Activated T-helper 1 cell treated with anti-CD3 and anti-CD28 coated beads, Interleukin-2, amount 50 U/mL, for 16 hours (primary cell): ENCODE results near the gene CBX2.
A peak's percentile ranks its signal among the peaks of the same experiment; 100 is the strongest.

Source experiments
- DNase-seq, 2 donors: peaks; one replicate each; pipeline ENCODE4 v3.0.0-alpha.2; 2020; ENCODE audit warnings: low read depth in 1 of 2, low spot score in 1 of 2

The CBX2 gene

DNA sequence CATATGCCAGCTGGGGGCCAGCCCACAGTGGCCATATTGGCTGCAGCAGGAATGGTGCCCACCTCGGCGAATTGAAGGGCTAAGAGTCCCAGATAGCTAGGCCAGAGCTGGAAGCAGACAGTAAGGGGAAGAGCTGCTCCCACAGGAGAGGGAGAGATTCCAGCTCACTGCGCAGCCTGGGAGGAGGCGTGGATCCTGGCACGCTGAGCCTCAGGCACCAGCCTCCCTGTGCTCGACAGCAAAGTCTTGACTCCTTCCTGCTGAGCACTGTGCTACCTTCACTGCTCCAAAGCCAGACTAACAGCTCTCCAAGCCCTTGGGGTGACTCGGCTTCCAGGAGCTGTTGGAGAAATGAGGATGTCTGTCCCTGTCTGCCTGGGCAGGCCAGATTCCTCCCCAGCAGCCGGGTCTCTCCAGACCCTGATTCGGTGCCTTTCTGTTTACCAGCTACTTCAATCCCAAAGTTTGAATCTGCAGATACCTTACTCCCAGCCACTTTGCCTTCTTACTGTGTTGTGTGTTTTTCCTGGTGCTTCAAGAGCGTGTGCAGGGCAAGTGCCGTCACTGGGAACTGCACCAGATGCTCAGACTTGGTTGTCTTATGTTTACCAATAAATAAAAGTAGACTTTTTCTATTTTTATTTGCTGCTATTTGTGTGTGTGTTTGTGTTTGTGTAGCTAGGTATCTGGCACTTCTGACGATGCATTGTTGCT is 9.1 kb downstream of the CBX2 start:
- no peak for DNase-seq

DNA sequence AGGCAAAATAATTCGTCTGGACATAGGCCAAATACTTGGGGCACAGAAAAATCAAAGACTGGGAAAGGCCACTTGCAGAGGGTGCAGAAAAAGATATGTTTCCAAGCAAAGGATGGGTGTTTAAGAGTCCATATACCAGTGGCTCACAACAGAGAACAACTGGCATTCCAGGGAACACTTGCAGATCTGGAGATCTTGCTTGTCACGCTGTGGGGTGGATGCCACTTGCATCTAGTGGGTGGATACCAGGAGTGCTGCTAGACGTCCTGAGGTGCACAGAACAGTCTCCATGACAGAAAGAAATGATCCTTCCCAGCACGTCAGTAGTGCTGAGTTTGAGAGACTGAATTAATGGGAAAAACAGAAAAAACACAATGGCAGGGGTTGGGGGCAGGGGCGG is 10.5 kb downstream of the CBX2 start:
- no peak for DNase-seq

DNA sequence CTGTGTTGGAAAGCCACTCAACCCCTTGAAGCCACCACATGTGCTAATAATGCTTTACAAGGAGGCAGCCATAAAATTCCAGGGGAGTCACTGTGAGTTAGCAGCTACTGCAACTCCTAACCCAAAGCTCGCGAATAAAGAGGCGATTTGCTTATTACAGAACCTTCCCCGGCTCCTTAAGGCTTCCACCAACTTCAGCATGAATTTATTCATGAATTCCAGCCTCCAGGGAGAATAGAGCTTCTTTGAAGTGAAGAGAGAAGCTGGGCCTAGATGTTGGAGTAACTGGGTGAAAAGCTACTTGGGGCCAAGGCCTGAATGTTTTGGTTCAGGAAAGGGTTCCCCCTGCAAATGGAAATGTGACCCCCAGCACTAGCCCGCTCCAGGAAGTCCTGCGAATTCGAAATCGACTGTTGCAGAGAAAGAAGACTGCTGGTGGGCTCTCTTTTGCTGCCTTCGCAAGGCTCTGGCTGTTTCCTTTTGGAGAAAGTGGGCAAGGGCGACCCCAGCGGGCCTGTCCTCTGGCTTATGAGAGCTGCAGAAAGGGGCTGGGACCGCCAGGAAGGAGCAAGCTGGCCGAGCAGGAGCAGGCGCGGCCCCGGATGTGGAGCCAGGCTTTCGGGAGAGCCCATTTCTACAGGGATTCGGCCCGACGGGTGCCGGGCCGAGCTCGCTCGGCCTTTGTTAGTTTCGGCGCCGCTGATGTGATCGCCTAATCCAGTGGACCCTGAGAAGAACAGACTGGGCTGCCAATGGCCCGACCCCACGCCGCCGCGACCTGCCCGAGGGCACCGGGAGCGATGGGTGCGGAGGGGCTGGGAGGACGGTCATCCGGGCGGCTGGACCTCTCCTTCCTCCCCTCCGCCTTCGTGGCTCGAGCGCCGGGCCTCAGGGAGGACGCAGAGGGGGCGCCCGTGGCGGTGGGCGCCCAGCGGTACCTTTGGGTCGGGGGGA is 11.3 kb downstream of the CBX2 start:
- no peak for DNase-seq

DNA sequence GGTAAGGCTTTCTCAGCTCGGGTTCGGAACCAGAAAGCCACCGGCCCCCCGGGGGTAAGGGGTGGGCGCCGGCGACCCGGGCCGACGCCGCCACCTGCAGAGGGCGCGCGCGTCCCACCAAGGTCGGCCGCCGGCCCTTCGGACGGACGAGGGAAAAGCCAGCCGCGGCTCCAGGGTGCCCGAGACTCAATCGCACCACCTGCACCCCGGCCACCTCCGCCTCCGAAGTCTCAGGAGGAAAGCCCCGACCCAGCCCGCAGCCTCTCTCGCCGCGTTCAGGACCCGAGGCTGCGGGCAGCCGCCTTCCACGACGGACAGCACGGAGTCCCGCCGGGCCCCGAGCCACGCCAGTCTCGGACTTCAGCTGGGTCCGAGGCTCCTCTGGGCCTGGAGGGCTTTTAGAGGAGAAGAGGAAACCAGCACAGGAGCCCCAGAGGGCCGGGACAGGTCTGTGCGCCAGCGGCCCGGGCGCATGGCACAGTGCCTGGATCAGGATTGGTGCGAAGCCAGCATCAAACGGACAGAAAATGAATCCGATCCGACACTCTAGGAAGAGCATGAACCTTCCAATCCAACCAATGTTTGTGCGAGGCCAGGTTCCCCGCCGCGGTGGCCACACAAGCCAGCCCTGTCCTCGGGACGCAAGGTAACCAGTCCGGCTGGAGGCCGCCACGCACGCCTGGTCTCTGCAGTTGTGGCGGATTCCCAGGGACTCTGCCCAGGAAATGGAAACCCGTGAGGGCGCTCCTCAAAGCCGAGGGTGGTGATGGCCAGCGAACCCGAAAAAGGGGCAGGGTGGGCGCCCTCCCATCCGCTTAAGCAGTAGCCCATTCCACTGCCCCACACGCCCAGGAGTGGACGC is 12.2 kb downstream of the CBX2 start:
- no peak for DNase-seq

DNA sequence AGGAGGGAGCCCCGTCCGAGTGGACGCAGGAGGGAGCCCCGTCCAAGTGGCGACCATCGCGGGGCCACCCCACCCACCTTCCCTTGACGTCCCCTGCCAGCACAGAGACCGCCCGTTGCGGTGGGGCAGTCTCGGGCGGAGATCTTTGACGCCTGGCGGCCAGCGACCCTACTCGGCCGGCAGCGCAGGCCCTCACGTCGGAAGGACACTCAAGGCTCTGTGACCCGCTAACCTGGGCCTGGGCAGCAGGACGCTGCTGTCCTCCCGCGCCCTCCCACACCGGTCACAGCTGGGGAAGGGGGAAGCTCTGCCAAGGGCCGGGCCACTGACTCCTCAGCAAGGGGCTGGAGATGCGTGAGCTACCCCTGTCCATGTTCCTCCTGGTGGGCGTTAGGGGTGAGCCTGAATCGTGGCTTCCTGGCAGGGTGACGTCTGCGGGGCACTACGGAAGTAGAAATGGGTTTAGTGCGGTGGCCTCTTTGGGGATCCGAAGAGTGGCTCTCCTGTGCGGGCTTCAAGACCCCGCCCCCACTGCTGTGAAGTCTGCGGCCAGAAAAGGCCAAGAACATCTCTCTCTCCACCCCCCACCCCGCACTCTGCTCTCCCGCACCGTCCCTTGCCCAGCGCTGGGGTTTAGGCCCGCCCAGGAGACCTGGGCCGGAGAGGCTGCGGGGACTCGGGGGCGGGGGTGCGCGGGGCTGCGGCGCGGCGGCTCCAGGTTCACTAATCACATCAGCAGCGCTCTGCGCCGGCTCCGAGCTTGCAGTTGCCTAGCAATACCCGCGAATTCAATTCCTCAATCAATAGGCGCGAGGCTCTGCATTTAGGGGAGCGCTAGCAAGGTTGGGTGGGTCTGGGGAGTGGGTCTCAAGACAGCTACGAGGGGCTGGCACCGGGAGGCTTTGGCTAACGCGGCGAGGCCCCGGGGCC is 13.1 kb downstream of the CBX2 start:
- no peak for DNase-seq

DNA sequence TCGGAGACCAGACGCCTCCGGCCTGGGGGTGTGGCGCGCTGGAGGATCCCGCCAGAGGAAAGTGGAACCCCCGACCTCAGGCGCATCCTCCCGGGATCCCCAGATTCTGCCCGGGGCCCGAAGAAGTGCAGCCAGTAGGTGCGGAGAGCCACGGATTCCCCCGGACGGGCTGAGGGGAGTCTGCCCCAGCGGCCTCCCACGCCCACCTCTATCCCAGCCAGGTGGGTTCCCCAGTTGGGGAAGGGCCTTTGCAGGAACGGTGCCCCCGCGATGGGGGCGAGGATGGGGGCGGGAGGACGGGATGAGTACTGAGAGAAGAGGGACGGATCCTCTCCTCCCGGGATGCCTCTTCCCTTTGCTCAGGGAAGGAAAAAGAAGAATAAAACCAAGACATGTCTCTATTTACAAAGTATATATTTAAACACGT is 13.8 kb downstream of the CBX2 start:
- DNase-seq, result no peak

DNA sequence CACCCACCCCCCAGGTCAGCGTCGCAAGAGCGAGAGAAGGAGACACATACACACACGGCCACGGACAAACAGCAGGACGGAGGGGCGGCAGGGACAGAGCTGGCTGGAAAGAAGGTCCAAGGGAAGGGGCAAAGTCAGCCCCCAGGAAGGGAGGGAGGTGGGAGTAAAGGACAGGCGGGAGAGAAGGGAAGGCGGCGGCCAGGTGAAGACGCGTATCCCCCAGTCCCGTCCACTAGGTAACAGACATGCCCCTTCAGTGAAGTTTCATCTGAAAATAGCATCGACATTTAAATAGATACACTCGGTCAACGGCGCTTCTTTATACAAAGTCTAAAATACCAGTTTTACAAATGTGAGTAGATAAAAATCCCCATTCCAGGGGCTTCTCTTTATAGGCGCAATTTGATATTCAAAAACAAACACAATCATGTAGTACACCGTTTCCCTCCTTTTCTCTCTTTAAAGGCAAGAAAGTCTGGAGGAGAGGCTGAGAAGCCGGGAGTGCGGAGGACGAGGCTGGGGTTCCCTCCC is 14.5 kb downstream of the CBX2 start:
- no peak for DNase-seq

DNA sequence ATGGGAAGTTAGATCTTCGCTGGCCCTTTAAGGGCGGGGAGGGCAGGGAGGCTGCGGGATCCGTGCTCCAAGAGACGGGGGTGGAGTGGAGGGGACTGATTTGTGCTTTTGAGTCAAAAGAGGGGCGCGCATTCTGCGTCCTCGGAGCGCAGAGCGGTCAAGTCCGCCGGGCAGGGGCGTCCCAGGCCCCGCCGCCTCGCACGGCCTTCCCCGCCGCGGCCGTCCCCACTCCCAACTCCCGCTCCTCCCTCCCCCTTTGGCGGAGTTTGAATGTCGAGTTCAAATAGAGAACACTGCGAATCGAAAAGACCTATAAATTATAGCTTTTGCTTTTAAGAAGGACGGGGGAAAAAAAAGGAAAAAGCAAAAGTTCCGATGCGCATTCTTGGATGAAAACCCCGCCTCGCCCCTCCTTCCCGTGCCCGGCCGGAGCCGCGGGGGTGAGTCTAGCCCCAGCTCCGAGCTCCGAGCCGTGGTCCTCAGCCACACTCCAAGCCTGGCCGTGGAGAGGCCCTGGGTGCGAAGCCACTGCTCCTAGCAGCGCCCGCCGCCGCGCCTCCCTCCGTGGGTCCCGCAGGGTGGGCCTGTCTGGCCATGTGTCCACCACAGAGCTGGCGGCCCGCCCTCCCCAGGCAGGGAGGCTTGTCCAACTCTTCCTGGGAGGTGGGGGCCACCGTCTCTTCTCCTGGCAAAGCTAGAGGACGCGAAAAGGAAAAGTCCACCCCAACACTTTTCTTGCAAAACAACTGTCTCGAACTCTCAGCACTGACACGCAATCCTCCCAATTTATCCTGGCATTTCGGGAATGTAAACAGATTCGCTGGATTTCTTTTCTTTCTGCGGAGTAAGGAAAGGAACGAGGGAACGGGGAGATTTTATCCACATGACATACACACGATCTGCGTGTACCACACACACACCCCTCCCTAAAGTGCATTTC is 15.3 kb downstream of the CBX2 start:
- no peak for DNase-seq

DNA sequence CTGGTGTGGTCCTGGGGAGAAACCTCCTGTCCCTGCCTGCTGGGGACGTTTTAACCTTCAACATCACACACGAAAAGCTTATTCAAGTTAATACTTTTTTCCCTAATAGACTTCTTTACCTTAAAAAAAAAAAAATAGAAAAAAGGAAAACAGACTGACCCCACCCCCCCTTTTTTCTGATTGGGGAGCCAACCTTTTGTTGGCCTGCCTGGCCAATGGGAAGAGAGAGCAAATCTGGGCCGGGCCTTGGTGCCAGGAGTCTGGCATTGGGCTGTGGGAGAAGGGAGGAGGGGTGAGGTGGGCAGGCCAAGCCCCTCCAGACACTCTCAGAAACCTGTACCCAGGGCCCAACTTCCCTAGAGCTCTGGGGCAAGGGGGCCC is 16.0 kb downstream of the CBX2 start:
- no peak for DNase-seq

DNA sequence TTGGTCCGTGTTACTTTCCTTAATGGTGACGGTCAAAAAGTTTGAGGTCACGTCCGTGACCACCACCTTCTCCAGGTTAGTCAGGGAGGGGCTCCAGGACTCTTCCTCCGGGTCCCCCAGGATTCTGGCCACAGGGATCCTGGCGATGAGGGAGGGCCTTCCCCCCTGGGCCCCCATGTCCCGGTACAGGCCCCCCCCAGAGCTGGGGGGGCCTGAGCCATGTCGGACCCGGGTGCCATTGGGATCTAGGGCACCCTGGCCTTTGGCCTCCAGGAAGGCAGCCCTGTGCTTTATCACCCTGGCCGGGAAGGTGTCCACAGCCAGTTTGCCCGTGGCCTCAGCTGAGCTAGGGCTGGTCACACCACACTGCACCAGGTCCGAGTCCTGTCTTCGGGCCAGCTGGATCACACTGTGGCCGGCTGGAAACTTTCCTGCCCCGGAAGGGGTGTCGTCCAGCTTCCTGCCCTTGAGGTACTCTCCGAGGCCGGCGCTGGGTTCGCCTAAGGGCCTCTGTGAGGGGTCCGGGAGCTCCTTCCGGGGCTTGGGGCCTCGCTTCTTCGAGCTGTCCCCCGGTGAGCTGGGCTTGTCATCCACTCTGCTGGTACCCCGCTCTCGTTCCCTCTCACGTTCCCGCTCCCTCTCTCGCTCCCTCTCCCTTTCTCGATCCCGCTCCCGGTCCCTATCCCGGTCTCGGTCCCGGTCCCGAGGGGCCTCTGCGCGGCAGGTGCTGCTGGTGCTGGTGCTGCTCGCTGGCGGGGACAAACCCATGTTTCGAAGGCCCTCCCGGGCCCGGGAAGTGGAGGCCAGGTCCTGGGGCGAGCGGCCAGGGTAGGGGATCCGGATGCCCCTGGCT is 16.9 kb downstream of the CBX2 start:
- no peak for DNase-seq

DNA sequence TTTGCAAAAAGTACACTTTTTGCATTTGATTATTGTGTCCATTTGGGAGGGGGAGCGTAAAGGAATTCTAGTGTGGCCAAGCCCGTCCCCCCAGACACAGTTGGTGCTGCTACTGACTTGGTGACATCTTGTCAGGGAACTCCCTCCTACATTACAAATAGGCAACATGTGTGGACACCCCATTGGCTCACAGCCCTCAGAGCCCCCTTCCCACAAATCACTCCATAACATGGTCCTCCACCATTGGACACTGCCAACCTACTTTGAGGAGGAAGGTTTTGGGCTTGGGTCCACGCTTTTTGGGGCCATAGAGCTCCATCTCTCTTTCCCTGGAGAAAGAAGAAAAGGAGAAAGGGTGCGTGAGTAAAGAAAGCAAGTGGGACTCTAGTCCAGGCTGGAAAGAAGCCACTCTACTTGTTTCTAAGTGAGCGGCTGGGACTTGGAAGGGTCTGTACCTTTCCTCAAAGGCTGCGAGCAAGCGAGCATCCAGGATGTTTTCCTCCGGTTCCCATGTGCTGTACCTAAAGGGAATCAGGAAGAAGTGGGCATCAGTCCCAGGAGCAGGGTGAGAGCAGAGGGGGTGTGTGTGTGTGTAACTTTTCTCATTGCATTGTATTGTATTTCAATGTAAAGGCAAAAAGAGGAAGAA is 18.0 kb downstream of the CBX2 start:
- DNase-seq, result no peak

DNA sequence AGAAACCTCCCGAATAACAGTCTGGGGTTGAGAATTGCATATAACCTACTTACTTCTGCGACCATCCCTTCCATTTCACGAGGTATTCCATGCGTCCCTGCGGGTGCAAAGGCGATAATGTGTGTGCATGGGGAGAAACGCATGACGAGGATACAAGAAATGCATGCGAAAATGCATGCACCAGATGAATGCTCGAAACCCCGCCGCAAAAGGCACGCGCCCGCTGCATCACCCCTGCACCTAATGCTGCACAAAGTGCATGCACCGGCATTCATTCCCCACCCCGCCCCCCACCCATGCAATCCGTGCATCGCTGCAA is 18.5 kb downstream of the CBX2 start:
- DNase-seq, result no peak

DNA sequence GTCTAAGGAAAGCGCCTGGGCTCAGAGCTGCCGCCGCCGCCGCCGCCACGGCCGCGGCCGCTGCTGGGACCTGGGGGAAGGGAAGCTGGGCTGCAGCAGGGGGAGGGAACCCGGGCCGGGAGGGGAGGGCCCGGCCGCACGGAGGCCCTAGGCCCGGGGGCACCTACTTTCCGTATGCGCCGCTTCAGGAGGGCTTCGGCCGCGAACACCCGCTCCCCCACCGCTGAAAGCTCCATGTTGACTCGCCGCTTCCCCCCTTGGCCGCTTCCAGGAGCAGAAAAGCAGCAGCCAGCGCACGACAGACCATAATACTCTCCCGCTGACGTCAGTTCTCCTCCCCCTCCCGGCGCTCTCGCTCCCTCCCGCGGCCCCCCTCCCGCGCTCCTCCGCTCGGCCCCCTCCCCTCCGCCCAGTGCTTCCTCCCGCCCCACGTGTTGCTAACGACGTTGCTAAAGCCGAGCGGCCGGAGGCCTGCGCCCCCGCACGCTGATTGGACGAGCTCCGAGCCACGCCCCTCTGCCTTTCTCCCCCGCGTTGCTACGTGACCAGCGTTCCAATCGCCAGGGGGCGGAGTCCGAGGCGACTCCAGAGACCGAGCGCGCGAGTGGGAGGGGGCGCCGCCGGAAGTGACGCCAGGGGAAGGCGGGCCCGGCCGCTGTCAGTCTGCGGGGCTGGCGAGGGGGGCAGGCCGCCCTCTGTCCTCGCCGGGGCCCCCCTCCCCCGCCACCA is 19.0 kb downstream of the CBX2 start, which contains the start of gene CBX8:
Gene CBX8, minus strand, starts transcription at position 315 of the 729 bp plus-strand sequence. Its CDS starts 79 bp downstream, at position 236.
- peak; percentile 97 to 98 for DNase-seq

DNA sequence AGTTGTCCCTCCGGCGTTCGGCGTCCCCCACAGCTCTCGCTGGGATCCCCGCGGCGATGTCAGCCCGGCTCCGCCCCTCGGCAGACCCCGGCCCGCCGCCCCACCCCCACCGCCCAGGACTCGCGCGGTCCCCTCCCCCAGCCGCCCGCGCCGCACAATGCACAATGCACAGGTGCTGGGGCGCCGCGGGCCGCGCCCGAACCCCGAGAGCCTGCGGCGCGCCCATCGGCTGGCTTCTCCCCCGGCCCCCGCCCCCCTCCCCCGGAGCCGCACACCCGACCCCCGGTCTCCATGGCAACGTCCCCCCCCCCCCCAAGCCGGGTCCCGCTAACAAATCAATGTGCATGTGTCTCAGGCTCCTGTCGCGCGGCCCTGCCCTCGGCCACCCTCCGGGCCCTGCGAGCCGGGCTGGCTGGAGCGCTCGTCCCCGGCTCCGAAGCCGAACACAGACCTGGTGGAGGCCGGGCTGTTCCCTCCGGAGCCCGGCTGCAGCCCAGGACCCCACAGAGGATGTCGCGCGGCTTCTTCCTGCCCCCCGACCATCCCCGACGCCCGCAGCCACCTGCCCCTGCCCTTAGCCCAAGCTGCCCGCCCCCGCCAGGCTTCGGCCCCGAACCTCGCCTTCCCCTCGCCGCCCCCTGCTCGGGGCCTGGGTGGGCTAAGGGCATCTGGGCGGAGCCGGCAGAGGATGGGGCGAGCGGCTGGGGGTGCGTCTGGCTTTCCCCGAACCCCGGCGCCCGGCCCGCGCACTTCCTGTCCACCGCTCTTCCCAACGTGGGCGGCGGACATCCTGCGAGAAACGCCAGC is 19.7 kb downstream of the CBX2 start:
- no peak for DNase-seq

DNA sequence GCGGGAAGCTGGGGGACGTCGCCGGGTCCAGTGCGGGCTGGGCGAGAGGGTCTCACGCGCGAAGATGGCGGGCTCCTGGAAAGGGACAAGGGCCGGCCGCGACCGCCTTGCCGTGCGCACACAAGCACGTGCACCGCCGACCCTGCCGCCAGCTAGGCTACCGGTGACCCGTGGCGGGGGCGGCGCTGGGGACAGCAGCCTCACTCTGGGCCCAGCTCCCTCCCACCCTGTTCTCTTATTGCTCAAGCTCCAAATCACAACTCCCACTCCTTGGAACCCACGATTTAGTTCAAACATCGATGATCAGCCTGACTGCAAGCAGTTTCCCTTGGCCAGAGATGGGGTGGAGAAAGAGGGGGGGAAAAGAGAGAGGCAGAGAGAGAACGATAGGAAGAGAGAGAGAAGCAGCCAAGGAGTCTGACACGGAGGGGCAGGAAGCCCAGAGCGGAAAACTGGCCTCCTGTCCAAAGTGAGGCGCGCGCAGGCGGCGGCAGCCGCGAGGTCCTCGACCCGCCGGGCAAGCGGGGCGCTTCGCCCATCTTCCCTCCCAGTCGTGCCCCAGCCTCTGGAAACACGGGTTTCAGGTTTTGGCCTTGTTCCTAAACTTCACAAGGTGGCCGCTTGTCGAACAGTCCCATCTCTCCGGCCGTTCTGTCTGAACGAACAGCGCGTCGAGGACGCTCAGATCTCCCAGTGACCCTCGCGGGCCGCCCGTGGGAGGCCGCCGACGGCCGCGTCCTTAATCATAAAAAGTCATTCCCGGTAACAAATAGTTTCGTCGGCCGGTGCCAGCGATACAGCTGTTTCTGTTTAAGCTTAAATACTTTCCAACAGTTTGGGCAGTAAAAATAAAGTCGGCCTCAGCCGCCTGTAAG is 20.6 kb downstream of the CBX2 start:
- no peak for DNase-seq
